ENCODE measurements around the gene IL12B. TPM values are rescaled to one million over a fixed set of nuclear protein-coding genes. Genes with fewer than 3 reads are reported as not detected.

IL12B gene
- total and polyA plus RNA-seq, 2 of the 4 experiments (the other 2 are of a cell fraction) = 0.03 TPM; not detected in 1

- no peak overlapping the region for H4K8ac ChIP-seq (ENCODE audit: low read depth in 2 of 2, low read length in 2 of 2)
- H4K20me1 ChIP-seq (ENCODE audit: insufficient read depth, low read length) = no peaks in the 10 kb centered on the region
- no peak overlapping the region for H3K23ac ChIP-seq (ENCODE audit: low read depth, low read length)
- dilution Hi-C loops (cut with HindIII; ENCODE audit: low sequenced_read_pairs, unreplicated experiment) (no loop called here), in situ Hi-C loops (cut with MboI; ENCODE audit: low sequenced_read_pairs) (no loop called here), intact Hi-C loops (cut with micrococcal nuclease) (no loop called here)
- no peaks in the 10 kb centered on the region for H3K4me1 ChIP-seq (ENCODE audit: control insufficient read depth, insufficient read depth, low read length)
- no peak overlapping the region for H3K27ac ChIP-seq (ENCODE audit: insufficient read depth, low read length)
- H3K36me3 ChIP-seq (ENCODE audit: control insufficient read depth, insufficient read depth, low read length) = no peaks in the 10 kb centered on the region
- no peak for TF ChIP-seq FOS (IDR thresholded peaks at IDR 0.05; ENCODE audit: low read depth, low read length)
- TF ChIP-seq CHD1 (IDR thresholded peaks at IDR 0.05; ENCODE audit: low read depth, low read length) = no peak
- TF ChIP-seq, protein P1, sequence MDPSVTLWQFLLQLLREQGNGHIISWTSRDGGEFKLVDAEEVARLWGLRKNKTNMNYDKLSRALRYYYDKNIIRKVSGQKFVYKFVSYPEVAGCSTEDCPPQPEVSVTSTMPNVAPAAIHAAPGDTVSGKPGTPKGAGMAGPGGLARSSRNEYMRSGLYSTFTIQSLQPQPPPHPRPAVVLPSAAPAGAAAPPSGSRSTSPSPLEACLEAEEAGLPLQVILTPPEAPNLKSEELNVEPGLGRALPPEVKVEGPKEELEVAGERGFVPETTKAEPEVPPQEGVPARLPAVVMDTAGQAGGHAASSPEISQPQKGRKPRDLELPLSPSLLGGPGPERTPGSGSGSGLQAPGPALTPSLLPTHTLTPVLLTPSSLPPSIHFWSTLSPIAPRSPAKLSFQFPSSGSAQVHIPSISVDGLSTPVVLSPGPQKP (IDR thresholded peaks at IDR 0.05; ENCODE audit: borderline replicate concordance, low read depth, low read length) = no peak
- TF ChIP-seq MAFK (IDR thresholded peaks at IDR 0.05; ENCODE audit: low read depth, low read length) = no peak
- TF ChIP-seq RFX5 (IDR thresholded peaks at IDR 0.05; ENCODE audit: low read depth, low read length) = no peak
- no peak for TF ChIP-seq RAD21 (IDR thresholded peaks at IDR 0.05; ENCODE audit: low read length)
- TF ChIP-seq CEBPB (IDR thresholded peaks at IDR 0.05; ENCODE audit: low read depth, low read length) = no peak
- TF ChIP-seq CTCF (conservative IDR thresholded peaks at IDR 0.05; ENCODE audit: low read depth, low read length) = no peak
- TF ChIP-seq NFE2L2 (IDR thresholded peaks at IDR 0.05; ENCODE audit: low read depth, low read length) = no peak
- no peak for TF ChIP-seq SMC3 (IDR thresholded peaks at IDR 0.05; ENCODE audit: low read depth, low read length)
- no peak for TF ChIP-seq RCOR1 (IDR thresholded peaks at IDR 0.05; ENCODE audit: insufficient replicate concordance, low read length)
- TF ChIP-seq BHLHE40 (IDR thresholded peaks at IDR 0.05; ENCODE audit: low read depth, low read length) = no peak
- TF ChIP-seq MXI1 (IDR thresholded peaks at IDR 0.05; ENCODE audit: borderline replicate concordance, low read depth, low read length) = no peak
- TF ChIP-seq, protein P2, sequence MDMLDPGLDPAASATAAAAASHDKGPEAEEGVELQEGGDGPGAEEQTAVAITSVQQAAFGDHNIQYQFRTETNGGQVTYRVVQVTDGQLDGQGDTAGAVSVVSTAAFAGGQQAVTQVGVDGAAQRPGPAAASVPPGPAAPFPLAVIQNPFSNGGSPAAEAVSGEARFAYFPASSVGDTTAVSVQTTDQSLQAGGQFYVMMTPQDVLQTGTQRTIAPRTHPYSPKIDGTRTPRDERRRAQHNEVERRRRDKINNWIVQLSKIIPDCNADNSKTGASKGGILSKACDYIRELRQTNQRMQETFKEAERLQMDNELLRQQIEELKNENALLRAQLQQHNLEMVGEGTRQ (IDR thresholded peaks at IDR 0.05; ENCODE audit: low read depth, low read length) = no peak
- TF ChIP-seq POLR2A (IDR thresholded peaks at IDR 0.05; ENCODE audit: low read depth, low read length) = no peak
- TF ChIP-seq MAZ (IDR thresholded peaks at IDR 0.05; ENCODE audit: borderline replicate concordance, low read depth, low read length) = no peak
- WGBS, 2 experiments (ENCODE audit: extremely low coverage in 2 of 2, insufficient read length in 1 of 2) = no CpG with 5 or more reads among the region's 2 CpGs
- H3K9me3 ChIP-seq (ENCODE audit: control insufficient read depth, insufficient read depth, low read length) = no peaks in the 10 kb centered on the region
- ChIA-PET POLR2A (ENCODE audit: unreplicated experiment) (no interaction called here), CTCF (no interaction called here)
- H3K9ac ChIP-seq (ENCODE audit: low read depth, low read length) = no peak overlapping the region
- no peak overlapping the region for H3K18ac ChIP-seq (ENCODE audit: low read depth, low read length)
- H3K4ac ChIP-seq (ENCODE audit: low read depth, low read length) = no peak overlapping the region
- ATAC-seq (ENCODE audit: low read depth) (no peak), DNase-seq (no peak)
- no peak overlapping the region for H2BK5ac ChIP-seq (ENCODE audit: low read depth, low read length, poor library complexity, severe bottlenecking)
- H3K56ac ChIP-seq (ENCODE audit: extremely low read depth, insufficient read depth, low read length) = no peak overlapping the region
- H4K91ac ChIP-seq (ENCODE audit: insufficient read depth, low read depth, low read length) = no peak overlapping the region
- no peak overlapping the region for H2AFZ ChIP-seq (replicated peaks; ENCODE audit: low read length, poor library complexity)
- no peak overlapping the region for H3K4me3 ChIP-seq (ENCODE audit: insufficient read depth, low read depth, low read length)
- no peak overlapping the region for H3K14ac ChIP-seq (replicated peaks; ENCODE audit: low read depth, low read length)
- no peak overlapping the region for H2AK5ac ChIP-seq (ENCODE audit: low read depth, low read length)
- no peak overlapping the region for H2AK9ac ChIP-seq (replicated peaks; ENCODE audit: low read depth, low read length, poor library complexity)
- H3K27me3 ChIP-seq (ENCODE audit: control insufficient read depth, insufficient read depth, low read length) = no peaks in the 10 kb centered on the region
- H2BK20ac ChIP-seq (ENCODE audit: low read depth, low read length) = no peak overlapping the region
- H4K5ac ChIP-seq (ENCODE audit: low read depth, low read length) = no peak overlapping the region
- BruUV-seq (replicated peaks) = no TSS peak
- H3K79me1 ChIP-seq (ENCODE audit: low read depth in 1 of 2, low read length in 2 of 2) = no peaks in the 10 kb centered on the region
- no peak overlapping the region for H2BK120ac ChIP-seq (ENCODE audit: low read depth, low read length)
- peaks cover 3% of the 10 kb centered on the region; the same call in 1 of the 2 replicates for H3K9me1 ChIP-seq (ENCODE audit: insufficient read depth, low read length)
- no peak overlapping the region for H3K4me2 ChIP-seq (ENCODE audit: low read depth, low read length)
- H2BK15ac ChIP-seq (ENCODE audit: low read depth, low read length) = no peak overlapping the region
These were observed 10.5 kb downstream of the IL12B start for GRCh38 chr5:159319832-159320231.

Data from IMR-90 (cell line).